Bronchial epithelial cell (primary cell): Measurements from ENCODE around the gene EFNA3. TPM values are rescaled to one million over a fixed set of nuclear protein-coding genes. Genes with fewer than 3 reads are reported as not detected.

Experiments
- DNase-seq: peaks from one replicate; pipeline ENCODE4 v3.0.0-alpha.2; 2010; ENCODE audit warnings: low read depth
- FAIRE-seq: peaks from 2 replicates; lab custom pipeline; 2011; peaks lifted over from hg19 to GRCh38; lab: Jason Lieb, UNC
- H3K27me3 ChIP-seq: 2 replicates; pipeline ENCODE4 v1.5.1; 2011; ENCODE audit warnings: low read length; ENCODE audit not compliant: control insufficient read depth, insufficient read depth
- H3K36me3 ChIP-seq: 2 replicates; pipeline ENCODE4 v1.5.1; 2011; ENCODE audit warnings: low read length; ENCODE audit not compliant: control insufficient read depth, insufficient read depth
- H3K4me3 ChIP-seq: 2 replicates; pipeline ENCODE4 v1.5.1; 2011; ENCODE audit warnings: mild to moderate bottlenecking, low read depth, low read length, control low read depth
- total RNA-seq: library from RNA; depleted of rRNA; stranded (reverse); fragments of >200 nt; gene quantifications from 2 replicates; pipeline ENCODE4 v1.2.1, GENCODE V29; 2014
- TF ChIP-seq, protein P1 (sequence below): IDR thresholded peaks from 2 replicates; pipeline ENCODE4 v1.5.1; 2011; ENCODE audit warnings: mild to moderate bottlenecking, moderate library complexity, low read length, control low read depth, inconsistent platforms; ENCODE audit not compliant: insufficient read depth, severe bottlenecking

Gene EFNA3
- total RNA-seq, 1 donor from 2014 or later: 3.7 TPM

DNA sequence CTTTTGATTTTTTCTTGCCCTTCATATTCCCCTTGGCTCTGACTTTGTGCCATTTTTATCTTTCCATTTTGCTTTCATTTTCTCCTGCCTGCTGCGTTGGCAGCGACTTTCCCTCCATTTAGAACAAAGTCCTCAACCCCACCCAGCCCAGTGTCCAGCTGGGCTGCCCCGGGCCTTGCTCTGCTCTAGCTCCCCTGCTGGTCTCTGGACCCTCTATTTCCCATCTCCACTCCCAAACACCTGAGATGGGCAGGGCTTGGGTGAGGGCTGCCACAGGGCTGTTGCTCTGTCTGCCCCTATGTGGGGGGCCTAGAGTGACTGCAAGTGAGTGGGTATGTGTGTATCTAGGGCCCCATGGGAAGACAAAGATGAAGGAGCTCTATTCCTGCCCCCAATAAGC, 34.8 kb upstream of the EFNA3 start:
- DNase-seq (no peak), FAIRE-seq (no peak)
- H3K27me3 ChIP-seq: no peaks in the 10 kb centered on the region
- H3K36me3 ChIP-seq: no peaks in the 10 kb centered on the region
- TF ChIP-seq, protein P1, sequence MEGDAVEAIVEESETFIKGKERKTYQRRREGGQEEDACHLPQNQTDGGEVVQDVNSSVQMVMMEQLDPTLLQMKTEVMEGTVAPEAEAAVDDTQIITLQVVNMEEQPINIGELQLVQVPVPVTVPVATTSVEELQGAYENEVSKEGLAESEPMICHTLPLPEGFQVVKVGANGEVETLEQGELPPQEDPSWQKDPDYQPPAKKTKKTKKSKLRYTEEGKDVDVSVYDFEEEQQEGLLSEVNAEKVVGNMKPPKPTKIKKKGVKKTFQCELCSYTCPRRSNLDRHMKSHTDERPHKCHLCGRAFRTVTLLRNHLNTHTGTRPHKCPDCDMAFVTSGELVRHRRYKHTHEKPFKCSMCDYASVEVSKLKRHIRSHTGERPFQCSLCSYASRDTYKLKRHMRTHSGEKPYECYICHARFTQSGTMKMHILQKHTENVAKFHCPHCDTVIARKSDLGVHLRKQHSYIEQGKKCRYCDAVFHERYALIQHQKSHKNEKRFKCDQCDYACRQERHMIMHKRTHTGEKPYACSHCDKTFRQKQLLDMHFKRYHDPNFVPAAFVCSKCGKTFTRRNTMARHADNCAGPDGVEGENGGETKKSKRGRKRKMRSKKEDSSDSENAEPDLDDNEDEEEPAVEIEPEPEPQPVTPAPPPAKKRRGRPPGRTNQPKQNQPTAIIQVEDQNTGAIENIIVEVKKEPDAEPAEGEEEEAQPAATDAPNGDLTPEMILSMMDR: no peak
- no peak overlapping the region for H3K4me3 ChIP-seq

GRCh38 chr1:155044365-155044764, 34.3 kb upstream of the EFNA3 start:
- TF ChIP-seq, protein P1: no peak
- Histone ChIP-seq H3K36me3 (no peaks in the 10 kb centered on the region), H3K27me3 (no peaks in the 10 kb centered on the region), H3K4me3 (no peak overlapping the region)
- no peak for DNase-seq
- FAIRE-seq: no peak

DNA sequence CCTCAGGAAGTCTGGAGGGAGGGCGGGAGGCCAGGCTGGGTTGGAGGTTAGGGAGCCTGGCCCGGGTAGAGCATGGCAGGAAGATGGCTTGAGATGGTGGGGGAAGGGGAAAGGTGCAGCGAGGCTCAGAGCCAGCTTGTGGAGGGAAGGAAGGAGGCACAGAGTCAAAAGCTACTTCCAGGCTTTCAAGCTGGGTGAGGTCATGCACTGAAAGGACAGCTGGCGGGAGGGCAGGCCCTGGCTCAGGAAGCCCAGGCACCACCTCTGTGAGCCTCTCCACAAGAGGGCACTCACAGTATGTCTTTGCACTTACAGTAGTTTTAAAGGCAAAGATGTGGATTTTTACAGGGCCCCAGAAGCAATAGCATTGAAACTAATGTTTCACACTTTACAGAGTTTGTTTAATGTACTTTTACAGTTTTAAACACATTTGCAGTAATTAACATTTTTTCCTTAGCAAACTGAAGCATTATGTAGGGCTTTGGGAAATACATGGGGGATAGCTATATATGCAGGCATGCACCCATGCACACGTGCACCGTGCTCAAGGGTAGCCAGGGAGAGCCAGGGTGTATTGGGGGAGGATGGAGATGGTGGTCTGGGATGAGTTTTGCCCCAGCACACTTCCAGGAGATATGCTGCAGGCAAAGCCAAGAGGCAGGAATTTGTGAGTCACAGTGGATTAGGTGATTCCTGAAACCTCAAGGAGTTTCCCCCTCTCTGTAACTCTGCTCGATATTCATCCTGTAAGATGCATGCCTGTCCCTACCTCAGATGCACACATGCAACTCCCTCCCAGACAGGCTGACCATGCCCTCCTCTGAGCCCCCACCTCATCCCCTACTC, 33.6 kb upstream of the EFNA3 start:
- no peak overlapping the region for H3K4me3 ChIP-seq
- H3K36me3 ChIP-seq: no peaks in the 10 kb centered on the region
- no peak for FAIRE-seq
- no peaks in the 10 kb centered on the region for H3K27me3 ChIP-seq
- TF ChIP-seq, protein P1: peak; percentile 77
- peak; percentile 61 for DNase-seq

DNA sequence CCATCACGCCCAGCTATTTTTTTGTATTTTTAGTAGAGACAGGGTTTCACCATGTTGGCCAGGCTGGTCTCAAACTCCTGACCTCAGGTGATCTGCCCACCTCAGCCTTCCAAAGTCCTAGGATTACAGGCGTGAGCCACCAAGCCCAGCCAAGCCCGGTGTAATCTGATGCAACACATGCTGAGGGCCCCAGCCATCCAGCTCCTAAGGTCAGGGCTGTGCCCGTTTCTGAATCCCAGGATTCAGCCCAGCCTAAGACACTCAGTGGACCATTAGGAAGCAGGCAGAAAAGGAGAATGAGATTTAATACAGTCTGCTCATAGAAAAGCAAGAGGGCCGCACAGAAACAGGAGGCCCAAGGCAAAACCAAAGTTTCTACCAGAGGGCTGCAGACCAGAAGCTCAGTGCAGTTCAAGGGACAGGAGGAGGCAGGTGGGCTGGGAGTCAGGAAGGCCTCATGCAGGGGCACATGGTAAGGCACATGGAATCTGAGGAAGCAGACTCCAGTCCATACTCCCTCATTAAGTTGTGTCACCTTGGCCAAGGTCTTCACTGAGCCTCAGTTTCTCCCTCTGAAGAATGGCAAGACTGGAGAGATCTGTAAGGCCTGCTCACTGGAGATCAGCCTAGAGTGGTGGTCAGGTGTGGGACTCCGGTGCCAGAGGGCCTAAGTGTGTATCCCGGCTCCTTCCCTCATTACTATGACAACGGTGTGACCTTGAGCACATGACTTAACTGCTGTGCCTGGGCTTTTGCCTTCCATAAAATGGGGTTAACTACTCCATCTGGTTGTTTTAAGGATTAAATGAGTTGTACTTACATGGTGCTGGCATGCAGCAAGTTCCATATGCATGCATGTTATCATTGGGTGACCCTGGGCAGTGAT, 29.9 kb upstream of the EFNA3 start:
- no peaks in the 10 kb centered on the region for H3K27me3 ChIP-seq
- peaks cover 6% of the 10 kb centered on the region for H3K36me3 ChIP-seq
- FAIRE-seq: no peak
- H3K4me3 ChIP-seq: no peak overlapping the region
- TF ChIP-seq, protein P1: no peak
- DNase-seq: no peak

DNA sequence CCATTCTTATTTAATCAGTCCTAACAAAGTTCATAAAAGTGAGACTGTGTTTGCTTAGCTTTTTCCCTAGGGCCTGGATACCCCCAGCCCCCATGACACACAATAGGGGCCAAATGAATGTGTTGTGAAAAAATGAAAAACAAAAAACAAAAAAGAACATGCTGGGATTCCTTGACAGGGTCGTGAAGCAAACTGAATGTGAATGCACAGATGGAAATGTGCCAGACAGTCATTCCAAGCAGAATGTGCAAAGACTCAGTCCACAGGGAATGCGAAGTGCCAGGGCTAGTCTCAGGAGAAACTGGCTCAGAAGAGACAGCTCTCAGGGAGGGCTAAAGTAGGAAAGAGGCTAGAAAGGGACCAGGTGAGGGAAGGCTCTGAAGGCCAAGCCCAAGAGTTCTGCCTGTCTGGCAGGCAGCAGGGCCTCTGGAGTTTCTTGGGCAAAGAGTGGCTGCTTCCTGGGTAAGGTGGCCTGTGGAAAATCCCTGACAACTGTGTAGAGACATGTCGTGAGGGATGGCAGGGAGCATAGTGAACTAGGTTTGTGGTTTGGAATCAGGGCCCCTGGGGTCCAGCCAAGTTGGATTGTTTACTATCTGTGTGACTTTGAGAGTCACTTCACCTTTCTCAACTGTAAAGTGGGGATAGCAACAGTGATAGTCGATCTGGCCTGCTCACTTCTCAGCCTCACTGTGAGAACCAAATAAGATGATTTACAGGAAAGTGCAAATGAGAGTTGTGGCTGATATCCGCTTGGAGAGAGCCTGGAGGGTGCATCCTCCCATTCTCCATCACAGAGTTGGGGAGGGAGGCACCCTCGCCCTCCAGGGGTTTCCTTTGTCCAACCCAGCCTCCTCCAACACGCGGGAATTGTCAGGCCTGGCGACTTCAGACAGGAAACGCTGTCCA, 28.7 kb upstream of the EFNA3 start:
- Histone ChIP-seq H3K36me3 (peaks cover 15% of the 10 kb centered on the region), H3K27me3 (no peaks in the 10 kb centered on the region), H3K4me3 (peak overlapping the region; percentile 88)
- TF ChIP-seq, protein P1: no peak
- FAIRE-seq: no peak
- peak; percentile 37 for DNase-seq
